Parathyroid adenoma (tissue), 2 donors: ENCODE measurements around the gene CRACDL.

ENCODE experiments used
- H2AFZ ChIP-seq: fragments of 300-600 bp; sonication (generic); one replicate; pipeline ENCODE4 v1.7.0; 2017; ENCODE audit warnings: antibody characterized with exemption, mild to moderate bottlenecking
- H3K27ac ChIP-seq: fragments of 300-600 bp; sonication (generic); one replicate; pipeline ENCODE4 v1.7.0; 2017
- H3K27me3 ChIP-seq: fragments of 300-600 bp; sonication (generic); one replicate; pipeline ENCODE4 v1.7.0; 2017; ENCODE audit warnings: low read length; ENCODE audit not compliant: control insufficient read depth, insufficient read depth
- H3K36me3 ChIP-seq: fragments of 300-600 bp; sonication (generic); one replicate; pipeline ENCODE4 v1.7.0; 2017; ENCODE audit warnings: low read length; ENCODE audit not compliant: control insufficient read depth, insufficient read depth
- H3K4me1 ChIP-seq: fragments of 300-600 bp; sonication (generic); one replicate; pipeline ENCODE4 v1.7.0; 2017; ENCODE audit warnings: control low read depth
- H3K4me2 ChIP-seq: fragments of 300-600 bp; sonication (generic); one replicate; pipeline ENCODE4 v1.7.0; 2017; ENCODE audit warnings: low read length
- H3K4me3 ChIP-seq: fragments of 300-600 bp; sonication (generic); one replicate; pipeline ENCODE4 v1.7.0; 2017; ENCODE audit warnings: low read depth, low read length
- H3K79me2 ChIP-seq: fragments of 300-600 bp; sonication (generic); one replicate; pipeline ENCODE4 v1.7.0; 2017; ENCODE audit warnings: control low read depth
- H3K9ac ChIP-seq: fragments of 300-600 bp; sonication (generic); one replicate; pipeline ENCODE4 v1.7.0; 2017; ENCODE audit warnings: mild to moderate bottlenecking
- H3K9me3 ChIP-seq: fragments of 300-600 bp; sonication (generic); one replicate; pipeline ENCODE4 v1.7.0; 2017; ENCODE audit warnings: low read length; ENCODE audit not compliant: control insufficient read depth
- CTCF ChIP-seq: fragments of 300-600 bp; sonication (generic); IDR thresholded peaks from one replicate; pipeline ENCODE4 v1.7.0; 2017; ENCODE audit warnings: antibody characterized with exemption, mild to moderate bottlenecking
- donor health status: primary hyperparathyroidism.

Gene CRACDL

DNA sequence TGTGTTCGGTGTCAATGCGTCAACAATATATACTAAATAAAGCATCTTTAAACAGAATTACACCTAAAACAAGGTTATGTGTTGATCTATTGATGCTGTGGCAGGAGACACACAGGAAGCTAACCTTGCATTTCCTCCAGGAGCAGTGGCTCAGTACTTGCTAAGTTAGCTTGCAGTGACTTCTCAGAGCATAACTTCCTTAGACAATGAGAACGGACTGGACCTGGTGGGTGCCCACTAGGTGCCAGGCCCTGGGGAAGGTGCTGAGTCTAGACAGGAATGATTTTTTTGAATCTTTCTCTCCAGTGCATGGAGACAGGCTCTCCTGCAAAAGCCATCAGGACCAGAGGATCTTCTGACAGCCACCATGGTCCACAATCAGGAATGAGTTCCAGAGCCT, 131.3 kb downstream of the CRACDL start:
- no peak for TF ChIP-seq CTCF
- H2AFZ ChIP-seq: no peak overlapping the region
- no peak overlapping the region for H3K4me3 ChIP-seq
- no peaks in the 10 kb centered on the region for H3K27me3 ChIP-seq
- no peaks in the 10 kb centered on the region for H3K9me3 ChIP-seq
- H3K4me2 ChIP-seq: no peak overlapping the region
- H3K4me1 ChIP-seq: peaks cover 49% of the 10 kb centered on the region
- H3K36me3 ChIP-seq: no peaks in the 10 kb centered on the region
- H3K9ac ChIP-seq: no peak overlapping the region
- H3K27ac ChIP-seq: peak overlapping the region; percentile 85
- peaks cover 4% of the 10 kb centered on the region for H3K79me2 ChIP-seq

DNA sequence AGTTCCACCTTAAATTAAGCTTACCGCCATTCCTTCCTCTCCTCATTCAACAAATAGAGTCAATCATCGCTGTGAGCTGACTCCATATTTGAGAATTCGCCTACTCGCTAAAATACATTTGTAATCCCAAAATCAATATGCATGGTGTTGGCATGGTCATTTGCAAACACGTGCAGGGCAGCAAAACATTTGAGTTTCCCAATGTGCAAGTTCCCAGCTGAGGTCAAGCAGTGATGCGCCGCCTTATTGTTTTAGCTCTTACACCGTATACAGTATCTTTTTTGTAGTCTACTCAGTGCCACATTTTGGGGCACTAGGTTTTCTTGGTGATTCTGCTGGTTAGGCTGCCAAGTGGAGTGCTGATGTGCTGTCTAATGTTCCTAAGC, 131.8 kb downstream of the CRACDL start:
- H3K79me2 ChIP-seq: peaks cover 6% of the 10 kb centered on the region
- no peak overlapping the region for H3K4me3 ChIP-seq
- peaks cover 51% of the 10 kb centered on the region for H3K4me1 ChIP-seq
- H3K36me3 ChIP-seq: no peaks in the 10 kb centered on the region
- no peaks in the 10 kb centered on the region for H3K27me3 ChIP-seq
- H3K9me3 ChIP-seq: no peaks in the 10 kb centered on the region
- H3K4me2 ChIP-seq: no peak overlapping the region
- no peak for TF ChIP-seq CTCF
- no peak overlapping the region for H2AFZ ChIP-seq
- no peak overlapping the region for H3K27ac ChIP-seq
- H3K9ac ChIP-seq: no peak overlapping the region

DNA sequence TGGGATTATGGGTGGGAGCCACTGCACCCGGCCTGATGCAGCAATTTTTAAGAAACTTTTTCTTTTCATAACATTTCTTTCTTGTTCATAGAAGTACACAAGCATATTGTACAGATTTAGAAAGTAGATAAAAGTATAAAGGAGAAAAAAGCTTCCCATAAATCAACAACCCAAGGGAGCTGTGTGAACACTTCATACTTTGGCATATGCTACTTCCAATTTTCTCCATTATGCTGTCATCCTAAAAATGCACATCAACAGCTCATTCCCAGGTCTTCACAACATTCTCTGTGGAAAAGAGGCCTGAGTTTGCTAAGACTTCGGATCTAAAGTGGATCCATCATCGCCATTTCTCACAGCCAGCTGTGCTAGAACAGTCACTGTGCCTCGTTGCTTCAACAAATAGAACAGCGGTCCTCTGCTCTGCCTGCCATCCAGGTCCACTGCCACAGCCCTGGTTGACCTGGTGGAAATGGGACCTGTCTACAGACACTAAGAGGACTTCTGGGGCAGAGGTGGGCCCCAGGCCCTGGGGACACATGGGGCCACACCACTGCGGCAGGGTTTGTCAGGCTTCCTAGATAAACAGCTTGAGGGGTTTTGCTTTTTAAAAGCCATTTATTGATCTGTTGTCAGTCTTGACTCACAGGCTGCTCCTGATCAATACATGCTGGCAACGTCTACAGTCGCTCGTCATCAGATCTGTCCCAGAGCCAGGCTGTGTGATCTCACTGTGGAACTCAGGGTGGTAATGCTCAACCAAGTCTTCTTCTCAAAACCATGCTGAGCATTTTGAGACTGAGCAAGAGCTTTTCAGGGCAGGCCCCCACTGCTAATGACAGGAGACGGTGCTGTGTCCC, 132.4 kb downstream of the CRACDL start:
- Histone ChIP-seq H3K4me3 (no peak overlapping the region), H3K9ac (no peak overlapping the region), H2AFZ (no peak overlapping the region), H3K79me2 (peaks cover 6% of the 10 kb centered on the region), H3K27ac (no peak overlapping the region), H3K9me3 (no peaks in the 10 kb centered on the region), H3K4me2 (no peak overlapping the region), H3K4me1 (peaks cover 55% of the 10 kb centered on the region), H3K36me3 (no peaks in the 10 kb centered on the region), H3K27me3 (no peaks in the 10 kb centered on the region)
- no peak for TF ChIP-seq CTCF

DNA sequence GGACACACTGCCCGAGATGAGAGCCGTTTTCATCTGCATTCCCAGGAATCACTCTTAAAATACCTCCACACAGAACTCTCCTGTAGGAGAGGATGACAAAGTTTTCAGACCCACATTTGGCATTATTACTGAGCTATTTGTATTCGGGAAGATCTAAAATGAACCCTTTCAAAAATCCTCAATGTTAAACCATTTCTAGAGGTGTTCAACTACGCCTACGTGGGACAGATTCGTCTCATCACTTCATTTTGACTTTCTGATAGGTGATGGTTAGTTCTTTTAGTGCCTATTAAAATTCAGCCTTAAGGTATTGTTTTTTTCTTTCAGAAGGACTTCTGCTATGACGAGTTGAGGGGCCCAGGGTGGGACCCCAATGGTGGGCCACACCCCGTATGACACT, 133.7 kb downstream of the CRACDL start:
- no peak overlapping the region for H3K4me3 ChIP-seq
- no peaks in the 10 kb centered on the region for H3K27me3 ChIP-seq
- H3K27ac ChIP-seq: no peak overlapping the region
- peaks cover 6% of the 10 kb centered on the region for H3K79me2 ChIP-seq
- peaks cover 51% of the 10 kb centered on the region for H3K4me1 ChIP-seq
- no peak overlapping the region for H2AFZ ChIP-seq
- H3K4me2 ChIP-seq: no peak overlapping the region
- no peak overlapping the region for H3K9ac ChIP-seq
- H3K36me3 ChIP-seq: no peaks in the 10 kb centered on the region
- no peak for TF ChIP-seq CTCF
- no peaks in the 10 kb centered on the region for H3K9me3 ChIP-seq

DNA sequence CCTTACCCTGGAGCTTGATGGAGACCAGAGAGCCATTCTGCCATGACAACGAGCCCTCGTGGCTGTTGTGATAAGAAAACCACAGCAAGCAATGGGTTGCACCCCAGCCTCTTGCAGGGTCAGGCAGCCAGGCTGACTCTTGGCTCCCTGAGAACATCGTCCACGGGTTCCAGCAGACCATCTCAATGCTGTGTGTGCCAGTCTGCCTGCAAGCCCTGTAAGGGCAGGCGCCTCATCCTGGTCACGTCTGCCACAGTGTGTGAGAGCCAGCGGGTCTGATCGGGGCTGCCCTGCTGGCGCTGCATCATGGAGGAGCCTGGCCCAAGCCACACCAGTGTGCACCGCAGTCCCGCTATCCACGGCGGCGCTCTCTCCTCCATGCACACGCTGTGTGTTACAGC, 134.1 kb downstream of the CRACDL start:
- no peak for TF ChIP-seq CTCF
- Histone ChIP-seq H3K36me3 (no peaks in the 10 kb centered on the region), H3K27me3 (no peaks in the 10 kb centered on the region), H3K4me1 (peaks cover 49% of the 10 kb centered on the region), H3K4me3 (no peak overlapping the region), H3K27ac (no peak overlapping the region), H2AFZ (no peak overlapping the region), H3K9me3 (no peaks in the 10 kb centered on the region), H3K79me2 (peaks cover 6% of the 10 kb centered on the region), H3K4me2 (no peak overlapping the region), H3K9ac (no peak overlapping the region)
